NCI-H226 (cell line): ENCODE results near the gene MRI1.
"Not testable (repeated sequence)": the region's sequence is repeated elsewhere in the genome, so short reads cannot be mapped to it uniquely, and the experiment has no call there.

Experiments used
- DNase-seq: peaks from one replicate; pipeline ENCODE4 v3.0.0-alpha.2; 2015

The MRI1 gene

DNA sequence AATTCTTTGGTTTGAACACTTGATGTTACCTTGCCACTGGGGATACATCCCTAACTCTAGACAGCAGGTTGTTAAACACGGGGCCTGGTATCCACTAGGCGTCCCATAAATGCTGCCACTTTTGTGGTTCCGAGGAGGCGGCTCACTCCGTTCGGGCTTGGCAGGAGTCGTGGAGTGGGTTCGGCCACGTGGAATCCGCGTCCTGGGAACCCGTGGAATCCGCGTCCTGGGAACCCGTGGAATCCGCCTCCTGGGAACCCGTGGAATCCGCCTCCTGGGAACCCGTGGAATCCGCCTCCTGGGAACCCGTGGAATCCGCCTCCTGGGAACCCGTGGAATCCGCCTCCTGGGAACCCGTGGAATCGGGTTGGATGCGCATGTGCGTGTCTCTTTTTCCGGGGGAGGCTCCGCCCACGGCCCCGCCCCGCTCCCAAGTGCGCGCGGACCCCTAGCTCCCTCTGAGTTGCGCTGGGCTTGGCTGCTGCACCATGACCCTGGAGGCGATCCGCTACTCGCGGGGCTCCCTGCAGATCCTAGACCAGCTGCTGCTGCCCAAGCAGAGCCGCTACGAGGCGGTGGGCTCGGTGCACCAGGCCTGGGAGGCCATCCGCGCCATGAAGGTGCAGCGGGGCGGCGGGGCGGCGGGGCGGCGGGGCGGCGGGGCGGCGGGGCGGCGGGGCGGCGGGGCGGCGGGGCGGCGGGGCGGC lies at the start of gene MRI1:
Gene MRI1, plus strand, starts transcription at position 422 of the 707 bp plus-strand sequence. Its CDS starts 67 bp downstream, at position 489.
- peak; percentile 49 for DNase-seq

DNA sequence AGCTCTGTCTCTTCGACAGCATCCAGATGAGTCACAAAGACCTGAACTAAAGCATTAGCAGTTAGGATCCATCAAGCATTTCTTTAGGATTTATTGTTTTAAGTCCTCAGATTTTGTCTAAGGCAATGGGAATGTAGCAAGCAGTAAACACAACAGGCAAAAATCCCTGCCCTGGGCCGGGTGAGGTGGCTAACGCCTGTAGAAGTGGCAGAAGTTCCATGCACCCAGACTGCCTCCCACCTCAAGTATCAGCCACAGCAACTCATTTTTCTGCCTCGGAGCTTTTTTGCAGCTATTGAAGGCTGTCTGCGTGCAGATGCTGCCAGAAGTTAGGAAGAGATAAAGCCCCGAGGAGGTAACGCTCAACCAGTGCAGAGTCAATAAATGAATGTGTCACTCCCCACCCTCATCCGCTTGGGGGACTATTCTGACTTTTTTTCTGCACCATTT lies 47.1 kb upstream of the MRI1 start:
- DNase-seq, result no peak

DNA sequence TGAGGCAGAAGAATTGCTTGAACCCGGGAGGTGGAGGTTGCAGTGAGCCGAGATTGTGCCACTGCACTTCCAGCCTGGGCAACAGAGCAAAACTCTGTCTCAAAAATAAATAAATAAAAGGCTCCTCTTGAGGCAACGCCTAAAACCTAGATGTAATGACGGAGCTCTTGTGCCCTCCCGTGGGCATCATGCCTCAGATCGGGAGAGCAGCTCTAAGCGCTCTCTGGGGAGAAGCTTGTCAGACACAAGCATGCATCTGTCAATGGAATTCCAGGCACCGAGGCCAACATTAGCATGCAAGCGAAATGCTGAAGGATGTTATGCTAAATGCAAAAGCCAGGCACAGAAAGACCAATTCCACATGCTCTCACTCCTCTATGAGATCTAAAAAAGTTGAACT lies 45.6 kb upstream of the MRI1 start:
- DNase-seq, result peak; percentile 33

DNA sequence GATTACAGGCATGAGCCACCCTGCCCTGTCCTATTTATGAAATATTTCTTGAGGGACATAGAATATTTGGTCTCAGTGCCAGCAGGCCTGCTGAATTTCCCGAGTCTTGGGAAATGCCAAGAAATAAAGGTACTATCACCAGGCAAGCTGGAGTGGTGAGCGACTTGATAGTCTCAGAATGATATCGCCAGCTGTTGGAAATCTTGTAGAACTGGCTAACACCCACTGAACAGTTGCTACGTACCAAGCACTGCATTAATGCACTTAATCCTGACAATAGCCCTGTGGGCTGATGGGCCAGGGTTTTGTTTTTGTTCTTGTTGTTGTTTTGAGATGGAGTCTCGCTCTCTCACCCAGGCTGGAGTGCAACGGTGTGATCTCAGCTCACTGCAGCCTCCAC lies 42.2 kb upstream of the MRI1 start:
- DNase-seq, result no peak

DNA sequence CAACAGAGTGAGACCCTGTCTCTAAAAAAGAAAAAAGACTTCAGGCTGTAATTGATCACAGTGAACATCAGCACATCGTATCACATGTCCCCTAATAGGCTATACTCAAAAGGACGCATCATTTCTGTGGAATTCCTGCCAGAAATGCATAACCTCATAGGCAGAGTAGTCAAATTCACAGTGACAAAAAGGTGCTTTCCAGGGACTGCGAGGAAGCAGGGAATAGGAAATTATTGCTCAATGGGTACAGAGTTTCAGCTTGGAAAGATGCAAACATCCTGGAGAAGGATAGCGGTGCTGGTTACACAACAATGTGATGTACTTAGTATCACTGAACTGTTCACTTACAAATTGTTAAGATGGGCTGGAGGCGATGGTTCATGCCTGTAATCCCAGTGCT lies 41.1 kb upstream of the MRI1 start:
- DNase-seq, result peak; percentile 10

DNA sequence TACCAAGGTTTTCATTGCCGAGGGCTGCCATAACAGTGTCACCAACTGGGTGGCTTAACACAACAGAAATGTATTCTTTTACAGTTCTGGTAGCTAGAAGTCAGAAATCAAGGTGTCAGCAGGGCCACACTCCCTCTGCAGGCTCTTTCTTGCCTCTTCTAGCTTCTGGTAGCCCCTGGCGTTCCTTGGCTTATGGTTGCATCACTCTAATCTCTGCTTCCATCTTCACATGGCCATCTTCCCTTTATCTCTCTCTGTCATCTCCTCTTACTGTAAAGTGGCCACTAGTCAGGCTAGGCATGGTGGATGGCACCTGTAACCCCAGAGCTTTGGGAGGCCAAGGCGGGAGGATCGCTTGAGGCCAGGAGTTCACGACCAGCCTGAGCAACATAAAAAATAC lies 38.0 kb upstream of the MRI1 start:
- no peak for DNase-seq

DNA sequence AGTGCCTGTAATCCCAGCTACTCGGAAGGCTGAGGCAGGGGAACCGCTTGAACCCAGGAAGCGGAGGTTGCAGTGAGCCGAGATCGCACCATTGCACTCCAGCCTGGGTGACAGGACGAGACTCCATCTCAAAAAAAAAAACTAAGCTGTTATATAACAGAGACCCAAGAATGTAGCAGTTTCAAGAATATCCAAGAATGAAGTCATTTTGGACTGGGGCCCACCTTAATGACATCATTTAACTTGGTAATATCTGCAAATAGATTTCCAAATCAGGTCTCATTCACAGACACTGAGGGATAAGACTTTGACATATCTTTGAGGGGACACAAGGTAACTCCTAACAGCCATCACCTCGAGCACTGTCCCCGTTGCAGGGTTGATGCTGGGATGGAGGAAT lies 36.5 kb upstream of the MRI1 start:
- peak; percentile 34 for DNase-seq

DNA sequence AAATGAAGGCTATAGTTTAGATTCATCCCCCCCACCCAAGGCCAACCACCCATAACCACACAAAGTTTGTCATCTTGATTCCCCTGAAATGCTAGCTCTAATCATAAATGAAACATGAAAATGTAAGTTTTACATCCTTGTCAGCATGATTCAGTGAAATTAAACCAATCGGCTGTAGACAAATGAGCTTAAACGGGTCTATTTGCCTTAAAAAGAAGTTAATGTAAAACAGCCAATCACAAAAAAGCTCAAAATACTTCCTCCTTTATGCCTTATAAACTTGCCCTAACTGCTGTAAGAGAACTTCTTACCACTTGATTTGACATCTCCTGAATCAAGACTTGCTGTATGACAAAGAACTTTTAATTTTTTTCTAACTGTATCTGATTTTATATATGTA lies 34.5 kb upstream of the MRI1 start:
- no peak for DNase-seq

DNA sequence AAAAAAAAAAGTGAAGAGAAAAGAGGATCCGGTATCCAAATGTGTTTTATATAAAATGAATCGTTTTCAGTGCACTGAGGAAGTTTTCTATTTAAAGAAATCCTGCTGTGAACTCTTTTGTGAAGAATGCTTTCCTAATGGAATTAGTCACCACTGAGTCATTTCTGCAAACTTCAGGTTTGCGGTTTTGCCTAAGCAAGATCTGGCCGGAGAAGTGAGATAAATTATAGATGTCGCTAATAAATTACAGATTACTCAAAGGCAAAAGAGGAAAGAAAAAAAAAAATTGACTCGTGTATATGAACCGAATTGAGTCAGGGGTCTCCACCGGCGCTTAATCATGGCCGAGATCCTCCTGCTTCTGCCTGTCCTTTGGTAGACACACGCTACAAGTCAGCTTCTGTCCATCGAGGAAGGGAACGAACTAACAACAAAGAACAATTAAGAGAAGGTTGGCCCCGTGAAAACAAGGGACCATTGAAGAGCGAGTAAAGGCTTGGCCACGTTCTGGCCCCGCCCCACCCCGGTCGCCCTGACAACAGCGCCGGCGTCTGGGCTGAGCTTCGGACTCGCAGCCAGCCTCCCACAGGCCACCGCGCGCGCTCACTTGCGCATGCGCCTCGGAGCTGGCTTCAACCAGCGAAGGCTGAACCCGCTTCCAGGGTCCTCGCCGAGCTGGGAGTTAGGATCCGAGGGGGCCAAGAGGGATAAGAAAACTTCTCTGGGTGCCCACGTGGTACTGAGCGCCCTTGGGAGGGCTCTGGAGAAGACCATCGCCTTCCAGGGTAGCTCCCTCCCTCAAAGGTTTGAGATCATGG lies 33.0 kb upstream of the MRI1 start:
- DNase-seq, result peak; percentile 93

DNA sequence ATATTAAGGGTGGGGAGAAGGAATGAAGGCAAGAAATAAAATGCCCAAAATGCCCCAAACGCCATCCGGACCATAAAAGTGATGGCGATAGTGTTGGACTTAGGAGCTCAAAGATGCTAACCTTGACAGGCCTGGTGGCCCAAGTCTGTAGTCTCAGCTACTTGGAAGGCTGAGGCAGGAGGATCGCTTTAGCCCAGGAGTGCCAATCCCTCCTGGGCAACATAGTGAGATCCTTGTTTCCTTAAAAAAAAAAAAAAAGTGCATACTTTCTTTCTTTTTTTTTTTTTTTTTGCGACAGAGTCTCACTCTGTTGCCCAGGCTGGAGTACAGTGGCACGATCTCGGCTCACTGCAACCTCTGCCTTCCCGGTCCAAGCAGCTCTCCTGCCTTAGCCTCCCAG lies 32.0 kb upstream of the MRI1 start:
- no peak for DNase-seq

DNA sequence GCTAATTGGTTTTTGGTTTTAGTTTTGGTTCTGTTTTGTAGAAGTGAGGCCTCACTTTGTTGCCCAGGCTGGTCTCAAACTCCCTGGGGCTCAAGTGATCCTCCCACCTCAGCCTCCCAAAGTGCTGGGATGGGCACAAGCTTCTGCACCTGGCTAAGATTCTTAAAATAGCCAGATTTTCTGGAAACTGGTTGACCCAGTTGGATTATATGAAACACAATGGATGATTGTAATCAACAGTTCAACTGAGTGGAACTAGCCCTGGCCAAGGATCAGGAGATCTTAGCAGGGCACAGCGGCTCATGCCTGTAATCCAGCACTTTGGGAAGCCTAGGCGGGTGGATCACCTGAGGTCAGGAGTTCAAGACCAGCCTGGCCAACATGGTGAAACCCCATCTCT lies 29.6 kb upstream of the MRI1 start:
- no peak for DNase-seq

DNA sequence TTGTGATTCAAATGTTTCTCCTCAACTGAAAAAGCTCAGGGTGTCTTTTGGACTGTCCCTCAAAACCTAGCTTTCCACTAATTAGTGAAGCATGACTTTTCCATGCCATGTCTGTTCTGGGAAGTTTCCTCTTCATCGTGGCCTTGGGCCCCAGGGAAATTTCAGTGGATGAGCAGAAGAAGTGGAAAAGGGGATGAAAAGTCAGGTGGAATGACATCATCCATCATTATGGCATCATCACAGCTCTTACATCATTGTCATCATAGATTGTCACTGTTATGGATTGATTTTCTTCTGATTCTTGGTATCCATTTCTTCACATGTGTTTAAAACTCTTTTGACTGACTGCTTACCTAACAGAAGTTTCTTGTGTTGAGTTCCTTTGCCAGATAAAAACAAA lies 26.2 kb upstream of the MRI1 start:
- DNase-seq, result no peak

DNA sequence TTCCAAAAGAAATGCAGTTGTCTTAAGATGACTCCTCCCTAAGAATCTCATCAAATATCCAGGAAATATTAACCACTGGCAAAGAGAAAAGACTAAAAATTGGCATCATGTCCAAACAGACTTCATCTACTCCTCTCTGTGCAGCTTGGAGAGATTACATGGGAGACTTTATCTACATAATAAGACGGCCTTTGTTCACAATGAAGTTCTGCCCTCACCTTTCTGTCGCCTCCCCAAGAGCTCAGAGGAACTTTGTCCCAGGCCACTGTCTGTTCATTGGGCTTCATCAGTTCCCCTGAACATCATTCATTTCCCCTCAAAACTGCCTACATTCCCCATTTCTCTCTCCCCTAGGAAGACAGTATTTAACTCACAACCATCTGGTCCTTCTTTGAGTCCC lies 22.4 kb upstream of the MRI1 start:
- no peak for DNase-seq

DNA sequence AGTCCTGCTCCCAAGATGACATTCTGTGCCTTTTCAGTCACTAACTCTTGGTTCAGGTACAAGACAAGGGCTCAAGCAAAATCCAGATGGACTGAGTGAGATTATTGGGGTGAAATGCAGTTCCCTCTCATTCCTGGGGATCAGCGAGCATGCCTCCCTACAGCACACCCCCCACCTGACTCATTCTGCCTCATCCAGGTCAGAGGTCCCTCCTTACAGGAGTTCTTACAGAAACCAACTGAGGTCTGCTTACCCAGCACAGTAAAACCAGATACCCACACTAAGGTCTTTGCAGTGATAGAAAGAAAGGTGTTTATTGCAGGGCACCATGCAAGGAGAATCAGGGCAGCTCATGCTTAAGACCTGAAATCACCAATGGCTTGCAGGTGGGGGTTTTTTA lies 21.6 kb upstream of the MRI1 start:
- no peak for DNase-seq

DNA sequence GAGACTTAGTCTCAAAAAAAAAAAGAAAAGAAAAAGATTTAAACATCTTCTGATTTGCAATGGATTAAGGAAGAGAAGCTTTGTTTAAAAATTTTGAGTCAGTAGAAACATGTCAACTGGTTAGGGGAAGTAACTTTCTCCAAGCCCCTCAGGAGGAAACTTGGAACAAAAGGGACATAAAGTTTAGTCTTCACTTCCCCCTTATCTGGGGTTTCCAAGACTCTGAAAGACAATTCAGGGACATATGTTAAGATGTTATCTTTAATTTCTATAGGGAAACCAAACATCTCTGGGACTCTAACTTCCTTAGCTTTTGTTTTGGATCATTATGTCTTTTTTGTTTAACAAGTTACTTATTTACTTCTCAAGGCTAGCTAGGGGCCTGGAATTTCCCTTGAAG lies 20.1 kb upstream of the MRI1 start:
- DNase-seq, result no peak

DNA sequence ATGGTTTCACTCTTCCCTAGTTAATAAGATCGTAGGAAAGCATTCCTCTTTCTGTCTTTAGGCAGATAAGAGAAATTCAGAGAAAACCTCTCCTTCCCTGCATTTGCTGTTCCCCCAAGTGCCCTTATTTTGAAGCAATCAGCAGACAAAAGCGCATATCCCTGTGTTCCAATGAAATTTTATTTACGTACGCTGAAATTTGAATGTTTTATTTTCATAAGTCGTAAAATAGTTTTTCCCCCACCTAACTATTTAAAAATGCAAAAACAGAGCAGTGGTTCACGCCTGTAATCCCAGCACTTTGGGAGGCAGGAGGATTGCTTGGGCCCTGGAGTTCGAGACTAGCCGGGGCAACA lies 17.2 kb upstream of the MRI1 start:
- DNase-seq, result no peak

DNA sequence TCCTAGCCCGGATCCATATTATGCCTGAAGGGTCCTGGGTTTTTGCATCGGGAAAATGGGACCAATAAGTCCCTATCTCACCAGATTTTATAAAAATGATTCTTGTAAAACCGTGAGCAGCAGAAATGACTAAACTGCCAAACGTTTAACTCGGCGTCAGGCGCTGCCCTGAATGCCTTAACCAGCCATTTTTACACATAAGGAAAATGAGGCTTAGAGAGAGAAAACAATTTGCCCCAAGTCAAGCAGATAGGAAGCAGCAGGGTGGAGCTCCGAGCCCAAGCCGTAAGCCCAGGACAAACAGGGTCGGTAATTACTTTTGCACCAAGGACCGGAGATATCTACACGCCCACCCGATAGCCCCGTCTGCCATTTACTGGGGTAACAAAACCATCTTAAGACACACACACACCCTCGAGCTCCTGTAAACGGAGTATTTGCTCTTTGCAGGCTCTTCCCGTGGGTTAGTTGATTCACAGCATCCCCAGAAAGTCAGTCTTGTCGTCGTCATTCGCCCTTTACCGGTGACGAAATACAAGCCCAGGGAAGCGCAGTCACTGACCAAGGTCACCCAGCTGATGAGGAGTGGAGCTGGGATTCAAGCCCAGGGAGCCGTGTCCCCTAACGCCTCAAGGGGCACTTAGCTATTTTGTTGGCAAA lies 16.0 kb upstream of the MRI1 start:
- no peak for DNase-seq

DNA sequence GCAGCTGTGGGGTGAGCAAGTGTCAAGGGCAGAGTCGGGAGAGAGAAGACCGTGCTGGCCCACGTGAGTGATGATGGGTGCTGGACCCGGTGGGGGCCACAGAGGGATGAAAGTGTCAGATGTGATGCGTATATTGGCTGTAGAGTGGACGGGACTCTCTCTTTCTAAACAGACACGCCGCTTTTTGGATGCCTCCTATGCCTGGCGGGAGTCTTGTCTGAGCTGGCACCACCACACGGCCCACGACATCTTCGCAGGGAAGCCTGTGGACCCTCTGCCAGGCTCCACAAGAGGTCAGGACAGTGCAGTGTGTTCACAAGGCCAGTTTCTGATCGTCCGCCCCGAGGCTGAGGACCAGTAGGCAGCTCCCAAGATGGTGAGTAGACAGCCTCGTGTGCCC lies 12.9 kb upstream of the MRI1 start:
- no peak for DNase-seq

DNA sequence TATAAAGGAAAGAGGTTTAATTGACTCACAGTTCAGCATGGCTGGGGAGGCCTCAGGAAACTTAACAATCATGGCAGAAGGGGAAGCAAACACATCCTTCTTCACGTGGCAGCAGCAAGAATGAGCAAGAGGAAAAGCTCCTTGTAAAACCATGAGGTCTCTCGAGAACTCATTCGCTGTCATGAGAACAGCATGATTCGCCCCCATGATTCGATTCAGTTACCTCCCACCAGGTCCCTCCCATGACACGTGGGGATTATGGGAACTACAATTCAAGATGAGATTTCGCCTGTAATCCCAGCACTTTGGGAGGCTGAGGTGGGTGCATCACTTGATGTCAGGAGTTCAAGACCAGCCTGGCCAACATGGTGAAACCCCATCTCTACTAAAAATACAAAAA lies 10.7 kb upstream of the MRI1 start:
- DNase-seq, result not testable (repeated sequence)

DNA sequence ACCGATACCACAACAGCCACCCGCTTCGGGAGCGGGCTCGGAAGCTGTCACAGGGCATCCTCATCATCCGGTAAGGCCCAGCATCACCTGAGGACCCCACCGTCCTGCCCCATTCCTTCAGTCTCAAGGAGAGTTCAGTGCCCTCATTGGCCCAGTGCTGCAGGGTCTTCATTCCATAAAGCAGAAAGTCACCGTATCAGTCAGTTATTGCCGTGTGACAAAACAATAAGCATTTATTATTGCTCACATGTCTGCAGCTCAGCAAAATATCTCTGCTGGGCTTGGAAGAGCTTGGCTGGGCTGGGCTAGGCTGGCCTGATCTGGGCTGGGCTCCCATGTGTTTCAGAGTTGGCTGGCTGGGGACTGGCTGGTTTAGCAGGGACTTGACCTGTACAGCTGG lies 8.1 kb upstream of the MRI1 start:
- DNase-seq, result no peak

DNA sequence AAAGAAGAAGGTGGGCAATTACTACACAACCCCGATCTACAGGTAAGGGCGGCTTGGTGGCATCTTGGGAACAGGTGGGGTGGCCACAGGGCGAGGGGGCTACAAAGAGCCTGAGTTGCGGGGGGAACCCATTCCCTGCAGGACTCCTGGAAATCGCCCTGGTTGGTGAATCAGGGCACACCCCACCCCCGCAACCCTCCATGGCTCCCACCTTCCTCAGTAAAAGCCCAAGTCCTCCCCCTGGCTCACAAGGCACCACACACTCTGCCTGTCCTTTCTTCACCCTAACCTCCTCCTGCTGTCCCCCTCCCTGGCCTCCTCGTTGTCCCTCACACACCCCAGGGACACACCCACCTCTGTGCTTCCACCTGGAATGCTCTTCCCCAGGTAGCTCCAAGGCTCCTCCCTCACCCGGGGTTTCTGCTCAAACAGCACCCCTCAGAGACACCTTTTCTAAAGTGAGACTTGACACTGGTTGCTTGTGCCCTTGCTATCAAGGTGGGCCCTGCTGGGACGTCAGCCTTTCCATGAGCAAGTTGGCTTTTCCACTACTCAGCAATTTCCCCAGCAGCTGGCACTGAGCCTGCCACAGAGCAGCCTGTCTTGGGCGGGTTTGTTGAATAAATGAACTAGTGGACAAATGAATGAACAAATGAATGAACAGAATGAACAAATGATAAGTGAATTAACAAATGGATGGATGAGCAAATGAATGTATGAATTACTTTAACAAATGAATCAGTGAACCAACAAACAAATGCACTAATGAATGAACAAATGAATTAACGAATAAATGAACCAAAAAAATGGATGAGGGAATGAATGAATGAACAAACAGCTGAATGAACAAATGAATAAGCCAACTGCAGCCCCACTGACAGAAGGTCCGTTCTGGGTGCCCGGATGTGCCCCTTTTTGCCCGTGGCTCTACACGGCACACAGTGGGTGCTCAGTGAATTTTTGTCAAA lies 6.2 kb upstream of the MRI1 start:
- DNase-seq, result no peak

DNA sequence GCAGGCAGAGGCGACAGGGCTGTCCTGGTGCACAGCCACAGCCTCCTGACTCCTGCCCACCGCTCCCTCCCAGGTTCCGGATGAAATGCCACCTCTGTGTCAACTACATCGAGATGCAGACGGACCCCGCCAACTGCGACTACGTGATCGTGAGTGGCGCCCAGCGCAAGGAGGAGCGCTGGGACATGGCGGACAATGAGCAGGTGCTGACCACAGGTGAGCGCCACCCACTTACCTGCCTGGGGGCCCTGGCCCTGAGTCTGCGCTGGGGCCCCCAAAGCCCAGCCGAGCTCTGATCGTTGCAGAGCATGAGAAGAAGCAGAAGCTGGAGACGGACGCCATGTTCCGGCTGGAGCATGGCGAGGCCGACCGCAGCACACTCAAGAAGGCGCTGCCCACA lies 5.5 kb upstream of the MRI1 start:
- DNase-seq, result no peak

DNA sequence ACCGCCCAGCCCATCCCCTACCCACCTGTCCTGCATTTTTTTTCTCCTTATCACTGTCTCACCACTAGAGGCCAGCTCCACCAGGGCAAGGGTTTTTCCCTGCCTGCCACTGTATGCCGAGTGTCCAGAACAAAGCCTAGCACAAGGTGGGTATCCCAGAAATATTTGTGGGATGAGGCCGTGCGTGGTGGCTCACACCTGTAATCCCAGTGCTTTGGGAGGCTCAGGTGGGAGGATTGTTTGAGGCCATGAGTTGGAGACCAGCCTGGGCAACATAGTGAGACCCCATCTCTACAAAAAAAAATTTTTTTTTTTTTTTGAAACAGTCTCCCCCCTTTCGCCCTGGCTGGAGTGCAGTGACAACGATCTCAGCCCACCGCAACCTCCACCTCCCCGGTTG lies 2.9 kb upstream of the MRI1 start:
- no peak for DNase-seq
